HepG2 (cell line): ENCODE results near the gene USP5. TPM values are rescaled to one million over a fixed set of nuclear protein-coding genes. Genes with fewer than 3 reads are reported as not detected.
A peak's percentile ranks its signal among the peaks of the same experiment; 100 is the strongest.

Source experiments
- IKZF4 ChIP-seq: sonication (generic); formaldehyde crosslinking; IDR thresholded peaks from 2 replicates; pipeline ENCODE4 v1.5.1; 2020; ENCODE audit warnings: borderline replicate concordance, mild to moderate bottlenecking, low read depth, missing genetic modification reagents; ENCODE audit errors: not compliant biosample characterization
- MAFF ChIP-seq: IDR thresholded peaks from 2 replicates; pipeline ENCODE4 v1.6.1; 2011; ENCODE audit warnings: low read depth, low read length, improper control_type of control experiment
- MTA1 ChIP-seq: sonication (generic); formaldehyde crosslinking; IDR thresholded peaks from 2 replicates; pipeline ENCODE4 v1.4.0; 2020; ENCODE audit warnings: missing genetic modification reagents, mild to moderate bottlenecking, borderline replicate concordance
- POLR2AphosphoS2 ChIP-seq: IDR thresholded peaks from 2 replicates; pipeline ENCODE4 v1.6.1; 2011; ENCODE audit warnings: low read depth, low read length, improper control_type of control experiment
- REXO4 ChIP-seq: sonication (generic); formaldehyde crosslinking; IDR thresholded peaks from 2 replicates; pipeline ENCODE4 v1.8.0; 2022; ENCODE audit warnings: missing genetic modification reagents, mild to moderate bottlenecking, borderline replicate concordance
- SETDB1 ChIP-seq: sonication (generic); formaldehyde crosslinking; IDR thresholded peaks from 2 replicates; pipeline ENCODE4 v1.5.1; 2020; ENCODE audit warnings: missing genetic modification reagents, mild to moderate bottlenecking, borderline replicate concordance
- THAP8 ChIP-seq: sonication (generic); formaldehyde crosslinking; IDR thresholded peaks from 2 replicates; pipeline ENCODE4 v1.5.1; 2020; ENCODE audit warnings: missing genetic modification reagents, mild to moderate bottlenecking, borderline replicate concordance
- ZBTB21 ChIP-seq: sonication (generic); formaldehyde crosslinking; IDR thresholded peaks from 2 replicates; pipeline ENCODE4 v1.4.0; 2020; ENCODE audit warnings: missing genetic modification reagents
- ZBTB3 ChIP-seq: sonication (generic); formaldehyde crosslinking; IDR thresholded peaks from 2 replicates; pipeline ENCODE4 v1.4.0; 2020; ENCODE audit warnings: low read depth, mild to moderate bottlenecking, moderate library complexity, missing genetic modification reagents, borderline replicate concordance
- ZBTB49 ChIP-seq: sonication (generic); formaldehyde crosslinking; IDR thresholded peaks from 2 replicates; pipeline ENCODE4 v1.4.0; 2020; ENCODE audit warnings: missing genetic modification reagents, borderline replicate concordance
- ZHX2 ChIP-seq, 2 experiments: sonication (generic) in 1 of 2; formaldehyde crosslinking in 1 of 2; IDR thresholded peaks; 2 replicates each; pipeline versions ENCODE4 v1.6.1 to v1.9.0; 2014 to 2022; ENCODE audit warnings: antibody characterized with exemption in 1 of 2, borderline replicate concordance in 1 of 2, inconsistent platforms in 1 of 2, low read depth in 1 of 2, missing genetic modification reagents in 1 of 2
- ZNF431 ChIP-seq: sonication (generic); formaldehyde crosslinking; IDR thresholded peaks from 2 replicates; pipeline ENCODE4 v1.9.0; 2022; ENCODE audit warnings: missing genetic modification reagents, low read depth, mild to moderate bottlenecking, borderline replicate concordance
- ZNF460 ChIP-seq: sonication (generic); formaldehyde crosslinking; IDR thresholded peaks from 2 replicates; pipeline ENCODE4 v1.5.1; 2020; ENCODE audit warnings: missing genetic modification reagents, mild to moderate bottlenecking, borderline replicate concordance
- ZNF468 ChIP-seq: sonication (generic); formaldehyde crosslinking; IDR thresholded peaks from 2 replicates; pipeline ENCODE4 v1.8.0; 2022; ENCODE audit warnings: mild to moderate bottlenecking, moderate library complexity, missing genetic modification reagents
- ZNF703 ChIP-seq: sonication (generic); formaldehyde crosslinking; IDR thresholded peaks from 2 replicates; pipeline ENCODE4 v1.5.1; 2020; ENCODE audit warnings: missing genetic modification reagents, mild to moderate bottlenecking, moderate library complexity, borderline replicate concordance
- ZNF850 ChIP-seq: sonication (generic); formaldehyde crosslinking; conservative IDR thresholded peaks from 2 replicates; pipeline ENCODE4 v1.9.0; 2021; ENCODE audit warnings: mild to moderate bottlenecking, missing genetic modification reagents
- polyA plus RNA-seq, 8 experiments: library from polyadenylated mRNA; depleted of rRNA in 3 of 8; stranded (reverse) in 7 of 8; unstranded in 1 of 8; fragments of >200 nt; fragmentation: Illumina TruSeq in 4 of 8; extraction: Trizol in 4 of 8; gene quantifications; 2 replicates each; pipeline versions ENCODE4 v1.2.1 to v1.2.3, GENCODE V29; 2011 to 2016; ENCODE audit warnings: low read depth in 4 of 8, missing spikeins in 1 of 8, mixed read lengths in 1 of 8; ENCODE audit not compliant: insufficient read depth in 1 of 8
- total RNA-seq, 5 experiments: library from RNA; depleted of rRNA; stranded (reverse); fragments of >200 nt; fragmentation: Illumina TruSeq; extraction: Trizol; gene quantifications; 2 replicates each; pipeline ENCODE4 v1.2.3, GENCODE V29; 2016; ENCODE audit warnings: low read depth in 1 of 5
- TF ChIP-seq, protein P1 (sequence below), 2 experiments: fragments of 450-650 bp in 1 of 2; sonication (generic) in 1 of 2; formaldehyde crosslinking; IDR thresholded peaks; 2 replicates each; pipeline versions ENCODE4 v1.5.0 to v1.8.0; 2020 to 2022; ENCODE audit warnings: mild to moderate bottlenecking in 1 of 2, missing genetic modification reagents in 1 of 2

USP5 gene
- total and polyA plus RNA-seq, 2 of the 13 experiments (the other 11 are each of a cell fraction or from before 2014, with no cell fraction given) = 39.6 to 56.0 TPM

- TF ChIP-seq REXO4 (CRISPR knock-in tag) (no peak), ZNF850 (CRISPR knock-in tag) (no peak), THAP8 (CRISPR knock-in tag) (no peak), SETDB1 (CRISPR knock-in tag) (no peak), MAFF (no peak), ZHX2 (IDR thresholded peaks at IDR 0.05; ENCODE audit: low read depth) (no peak), ZHX2 (CRISPR knock-in tag; IDR thresholded peaks at IDR 0.05; ENCODE audit: borderline replicate concordance) (no peak), ZNF431 (CRISPR knock-in tag) (peak; percentile 38; the same call in 1 of the 2 replicates), ZNF468 (CRISPR knock-in tag) (no peak), IKZF4 (CRISPR knock-in tag) (peak; percentile 63), ZBTB3 (no peak), MTA1 (CRISPR knock-in tag) (no peak), ZNF703 (CRISPR knock-in tag) (no peak), ZBTB21 (no peak), ZBTB49 (CRISPR knock-in tag) (no peak), ZNF460 (no peak), POLR2AphosphoS2 (no peak)
- TF ChIP-seq, protein P1, sequence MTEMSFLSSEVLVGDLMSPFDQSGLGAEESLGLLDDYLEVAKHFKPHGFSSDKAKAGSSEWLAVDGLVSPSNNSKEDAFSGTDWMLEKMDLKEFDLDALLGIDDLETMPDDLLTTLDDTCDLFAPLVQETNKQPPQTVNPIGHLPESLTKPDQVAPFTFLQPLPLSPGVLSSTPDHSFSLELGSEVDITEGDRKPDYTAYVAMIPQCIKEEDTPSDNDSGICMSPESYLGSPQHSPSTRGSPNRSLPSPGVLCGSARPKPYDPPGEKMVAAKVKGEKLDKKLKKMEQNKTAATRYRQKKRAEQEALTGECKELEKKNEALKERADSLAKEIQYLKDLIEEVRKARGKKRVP (CRISPR knock-in tag; IDR thresholded peaks at IDR 0.05) = 0 out of 4 replicates have a peak, but pooled peaks of 1 of the 2 experiments have one; percentile 15
These were observed 21.4 kb downstream of the USP5 start, which contains the start of gene SPSB2 (continued) for GRCh38 chr12:6873094-6874014.
